Endodermal cell (in vitro differentiated cells): ENCODE data around the gene MYO5B. TPM values are rescaled to one million over a fixed set of nuclear protein-coding genes. Genes with fewer than 3 reads are reported as not detected.

Source experiments
- DNase-seq: peaks from one replicate; pipeline ENCODE4 v3.0.0-alpha.2; 2017
- H3K27ac ChIP-seq: 2 replicates; pipeline ENCODE4 v1.5.1; 2013; ENCODE audit warnings: mild to moderate bottlenecking, low read depth, low read length, moderate library complexity
- H3K27me3 ChIP-seq: 2 replicates; pipeline ENCODE4 v1.6.1; 2013; ENCODE audit warnings: mild to moderate bottlenecking, low read length, moderate library complexity; ENCODE audit not compliant: insufficient read depth, control insufficient read depth, poor library complexity, severe bottlenecking
- H3K36me3 ChIP-seq: 2 replicates; pipeline ENCODE4 v1.7.0; 2013; ENCODE audit warnings: mild to moderate bottlenecking, low read length, moderate library complexity; ENCODE audit not compliant: control insufficient read depth, insufficient read depth
- H3K4me1 ChIP-seq: one replicate; pipeline ENCODE4 v1.7.0; 2013; ENCODE audit warnings: low read length; ENCODE audit not compliant: control insufficient read depth, insufficient read depth
- H3K4me3 ChIP-seq: 2 replicates; pipeline ENCODE4 v1.5.1; 2013; ENCODE audit warnings: mild to moderate bottlenecking, low read length, moderate library complexity
- H3K9ac ChIP-seq: 2 replicates; pipeline ENCODE4 v1.6.1; 2013; ENCODE audit warnings: mild to moderate bottlenecking, low read length, moderate library complexity; ENCODE audit not compliant: poor library complexity, severe bottlenecking; ENCODE audit errors: extremely low read depth
- H3K9me3 ChIP-seq: 2 replicates; pipeline ENCODE4 v1.6.1; 2013; ENCODE audit warnings: mild to moderate bottlenecking, low read length, moderate library complexity; ENCODE audit not compliant: control insufficient read depth
- H3K27ac Mint-ChIP-seq: 2 replicates; pipeline ENCODE4 v1.8.0; 2020; ENCODE audit warnings: mixed read lengths
- H3K27me3 Mint-ChIP-seq: 2 replicates; pipeline ENCODE4 v1.8.0; 2021; ENCODE audit warnings: mild to moderate bottlenecking, mixed read lengths; ENCODE audit not compliant: insufficient read depth
- H3K36me3 Mint-ChIP-seq: 2 replicates; pipeline ENCODE4 v1.8.0; 2020; ENCODE audit warnings: low read depth, mixed read lengths
- H3K4me1 Mint-ChIP-seq: 2 replicates; pipeline ENCODE4 v1.8.0; 2020; ENCODE audit warnings: mixed read lengths
- H3K4me3 Mint-ChIP-seq: 2 replicates; pipeline ENCODE4 v1.8.0; 2020; ENCODE audit warnings: mild to moderate bottlenecking, moderate library complexity, mixed read lengths
- H3K9me3 Mint-ChIP-seq: 2 replicates; pipeline ENCODE4 v1.8.0; 2020; ENCODE audit warnings: mild to moderate bottlenecking, mixed read lengths
- WGBS, 2 experiments: methylation state at CpG; one replicate each; pipeline versions ENCODE4 v1.1.5 to v1.1.7; 2013; ENCODE audit warnings: missing lambda C conversion rate in 2 of 2, mixed read lengths in 1 of 2; ENCODE audit not compliant: insufficient coverage in 1 of 2, insufficient read length in 1 of 2; 5-methylcytosine and 5-hydroxymethylcytosine counted together
- total RNA-seq, 2 donors: library from RNA; stranded (reverse); fragmentation: NEBNext Ultra II Directional in 1 of 2; extraction: Animal tissue kit (Norgen Biotek cat#: 25700) in 1 of 2; gene quantifications; 2 replicates in 1 of 2; 3 replicates in 1 of 2; pipeline ENCODE4 v1.2.1, GENCODE V29; 2021
- TF ChIP-seq, protein P1 (sequence below): fragments of 200-600 bp; sonication (generic); conservative IDR thresholded peaks from 2 replicates; pipeline ENCODE4 v1.5.0; 2021; ENCODE audit warnings: antibody characterized with exemption, mild to moderate bottlenecking

MYO5B gene
- total RNA-seq, 2 donors from 2014 or later = 12.2 to 16.8 TPM

GRCh38 chr18:50111398-50111797 lies 83.5 kb downstream of the MYO5B start:
- no peak overlapping the region for H3K27ac ChIP-seq
- no peaks in the 10 kb centered on the region for H3K36me3 Mint-ChIP-seq
- TF ChIP-seq, protein P1, sequence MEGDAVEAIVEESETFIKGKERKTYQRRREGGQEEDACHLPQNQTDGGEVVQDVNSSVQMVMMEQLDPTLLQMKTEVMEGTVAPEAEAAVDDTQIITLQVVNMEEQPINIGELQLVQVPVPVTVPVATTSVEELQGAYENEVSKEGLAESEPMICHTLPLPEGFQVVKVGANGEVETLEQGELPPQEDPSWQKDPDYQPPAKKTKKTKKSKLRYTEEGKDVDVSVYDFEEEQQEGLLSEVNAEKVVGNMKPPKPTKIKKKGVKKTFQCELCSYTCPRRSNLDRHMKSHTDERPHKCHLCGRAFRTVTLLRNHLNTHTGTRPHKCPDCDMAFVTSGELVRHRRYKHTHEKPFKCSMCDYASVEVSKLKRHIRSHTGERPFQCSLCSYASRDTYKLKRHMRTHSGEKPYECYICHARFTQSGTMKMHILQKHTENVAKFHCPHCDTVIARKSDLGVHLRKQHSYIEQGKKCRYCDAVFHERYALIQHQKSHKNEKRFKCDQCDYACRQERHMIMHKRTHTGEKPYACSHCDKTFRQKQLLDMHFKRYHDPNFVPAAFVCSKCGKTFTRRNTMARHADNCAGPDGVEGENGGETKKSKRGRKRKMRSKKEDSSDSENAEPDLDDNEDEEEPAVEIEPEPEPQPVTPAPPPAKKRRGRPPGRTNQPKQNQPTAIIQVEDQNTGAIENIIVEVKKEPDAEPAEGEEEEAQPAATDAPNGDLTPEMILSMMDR = peak; percentile 40
- H3K36me3 ChIP-seq = no peaks in the 10 kb centered on the region
- H3K27ac Mint-ChIP-seq = no peak overlapping the region
- H3K27me3 Mint-ChIP-seq = peaks cover 7% of the 10 kb centered on the region
- H3K4me1 ChIP-seq = peaks cover 5% of the 10 kb centered on the region
- H3K4me1 Mint-ChIP-seq = peaks cover 25% of the 10 kb centered on the region
- no peaks in the 10 kb centered on the region for H3K9me3 ChIP-seq
- no peak overlapping the region for H3K4me3 Mint-ChIP-seq
- whole genome bisulfite sequencing, 2 experiments = 100% methylated on average over 1 of the region's 1 CpG
- H3K9me3 Mint-ChIP-seq = no peaks in the 10 kb centered on the region
- H3K27me3 ChIP-seq = peaks cover 14% of the 10 kb centered on the region
- no peak overlapping the region for H3K4me3 ChIP-seq
- no peak overlapping the region for H3K9ac ChIP-seq
- DNase-seq = no peak

DNA sequence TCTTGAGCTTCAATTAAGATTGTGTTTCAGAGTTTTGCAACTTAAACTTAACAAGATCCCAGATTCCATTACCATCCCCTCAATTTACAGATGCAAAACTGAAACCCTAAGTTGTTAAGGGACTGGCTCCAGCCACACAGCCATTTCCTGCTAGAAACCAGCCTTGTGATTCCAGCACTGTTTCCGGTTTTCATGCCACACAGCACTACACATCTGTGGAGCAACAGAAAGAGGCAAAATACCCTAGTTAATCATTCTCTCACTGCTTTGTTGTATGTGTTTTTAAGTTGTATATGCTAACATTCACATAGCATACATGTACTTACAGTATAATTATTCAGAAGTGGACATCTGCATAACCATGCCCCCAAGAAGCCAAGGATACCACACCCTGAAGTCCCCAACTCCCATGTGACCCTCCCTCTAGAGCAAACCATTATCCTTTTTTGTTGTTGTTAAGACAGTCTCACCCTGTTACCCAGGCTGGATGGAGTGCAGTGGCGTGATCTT lies 87.4 kb downstream of the MYO5B start:
- Histone ChIP-seq H3K4me1 (peaks cover 5% of the 10 kb centered on the region), H3K9me3 (no peaks in the 10 kb centered on the region), H3K9ac (no peak overlapping the region), H3K27me3 (peaks cover 8% of the 10 kb centered on the region), H3K4me3 (no peak overlapping the region), H3K36me3 (no peaks in the 10 kb centered on the region), H3K27ac (no peak overlapping the region)
- TF ChIP-seq, protein P1 = no peak
- H3K9me3 Mint-ChIP-seq = no peaks in the 10 kb centered on the region
- H3K4me3 Mint-ChIP-seq = no peak overlapping the region
- 86 to 92% methylated on average over 1 to 2 of the region's 2 CpGs for WGBS, 2 experiments
- peak; percentile 20 for DNase-seq
- H3K27ac Mint-ChIP-seq = no peak overlapping the region
- H3K4me1 Mint-ChIP-seq = peaks cover 18% of the 10 kb centered on the region
- H3K36me3 Mint-ChIP-seq = no peaks in the 10 kb centered on the region
- H3K27me3 Mint-ChIP-seq = peaks cover 10% of the 10 kb centered on the region

DNA sequence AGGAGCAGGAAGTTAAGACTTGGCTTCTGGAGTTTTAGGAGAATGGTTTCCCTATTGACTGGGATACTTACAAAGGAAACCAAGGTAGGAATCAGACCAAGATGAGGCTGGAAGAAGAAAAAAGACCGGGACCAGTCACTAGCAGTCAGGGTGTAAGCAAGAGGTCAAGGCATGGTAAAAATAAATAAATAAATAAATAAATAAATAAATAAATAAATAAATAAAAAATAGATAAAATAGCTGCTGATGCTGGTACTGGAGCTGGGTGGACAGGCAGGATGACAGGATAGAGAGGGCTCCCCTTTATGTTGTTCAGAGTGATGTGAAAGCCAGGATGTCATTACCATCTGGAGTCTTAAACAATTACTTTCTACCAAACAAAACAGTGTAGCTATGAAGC lies 89.9 kb downstream of the MYO5B start:
- Histone ChIP-seq H3K4me3 (no peak overlapping the region), H3K9ac (no peak overlapping the region), H3K36me3 (no peaks in the 10 kb centered on the region), H3K9me3 (no peaks in the 10 kb centered on the region), H3K4me1 (no peaks in the 10 kb centered on the region), H3K27ac (no peak overlapping the region), H3K27me3 (peaks cover 6% of the 10 kb centered on the region)
- Mint-ChIP-seq H3K36me3 (no peaks in the 10 kb centered on the region), H3K4me1 (peaks cover 4% of the 10 kb centered on the region), H3K9me3 (no peaks in the 10 kb centered on the region), H3K4me3 (no peak overlapping the region), H3K27me3 (peaks cover 9% of the 10 kb centered on the region), H3K27ac (no peak overlapping the region)
- DNase-seq = no peak
- TF ChIP-seq, protein P1 = no peak
- whole genome bisulfite sequencing, 2 experiments = 80% methylated on average over 1 of the region's 1 CpG; no CpG with 5 or more reads in 1 of the 2 experiments
